GOT3 (cell line): ENCODE results near the gene ZFYVE16.
A peak's percentile ranks its signal among the peaks of the same experiment; 100 is the strongest.
"Not testable (repeated sequence)": the region's sequence is repeated elsewhere in the genome, so short reads cannot be mapped to it uniquely, and the experiment has no call there.

Experiments
- DNase-seq: peaks from one replicate; lab custom pipeline; 2025; ENCODE audit warnings: mixed read lengths; lab: John Stamatoyannopoulos, UW

The ZFYVE16 gene

DNA sequence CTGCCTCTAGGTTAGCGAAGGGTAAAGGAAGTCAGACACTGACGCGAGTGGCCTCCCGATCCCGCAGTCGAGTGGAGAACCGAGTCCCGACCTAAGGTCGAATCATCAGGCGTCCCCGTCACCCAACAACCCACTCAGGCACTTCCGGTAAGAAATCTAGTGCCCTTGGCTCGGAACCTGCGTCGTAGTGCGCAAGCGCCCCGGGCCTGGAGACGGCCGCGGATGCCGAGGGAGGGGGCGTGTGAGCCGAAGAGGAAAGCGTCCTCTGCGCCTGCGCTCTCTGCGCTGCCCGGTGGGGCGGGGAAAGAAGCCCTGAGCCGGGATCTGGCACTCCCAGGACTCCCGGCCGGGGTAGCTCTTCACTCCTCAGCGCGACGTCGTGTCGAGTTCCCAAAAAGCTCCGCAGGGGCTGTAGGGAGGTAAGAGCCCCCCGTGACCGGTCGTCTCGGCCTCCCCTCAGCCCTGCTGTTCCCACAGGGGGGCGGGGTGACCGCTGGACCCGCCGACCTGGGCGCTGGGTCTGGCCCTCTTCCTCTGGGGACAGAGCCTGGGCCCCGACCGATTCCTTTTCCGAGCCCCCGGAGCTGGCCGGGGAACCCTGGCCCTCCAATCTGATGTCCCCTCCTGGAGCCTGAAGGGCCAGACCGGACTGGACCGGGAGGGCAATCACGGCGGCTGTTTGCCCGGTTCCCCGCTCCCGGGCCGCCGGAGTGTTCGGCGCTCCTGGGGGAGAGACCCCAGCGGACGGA, at the start of gene ZFYVE16:
ZFYVE16 (plus strand) TSS at position 330 of the 749 bp plus-strand sequence. CDS start 26,084 bp downstream, outside the sequence.
- peak; percentile 94 for DNase-seq

DNA sequence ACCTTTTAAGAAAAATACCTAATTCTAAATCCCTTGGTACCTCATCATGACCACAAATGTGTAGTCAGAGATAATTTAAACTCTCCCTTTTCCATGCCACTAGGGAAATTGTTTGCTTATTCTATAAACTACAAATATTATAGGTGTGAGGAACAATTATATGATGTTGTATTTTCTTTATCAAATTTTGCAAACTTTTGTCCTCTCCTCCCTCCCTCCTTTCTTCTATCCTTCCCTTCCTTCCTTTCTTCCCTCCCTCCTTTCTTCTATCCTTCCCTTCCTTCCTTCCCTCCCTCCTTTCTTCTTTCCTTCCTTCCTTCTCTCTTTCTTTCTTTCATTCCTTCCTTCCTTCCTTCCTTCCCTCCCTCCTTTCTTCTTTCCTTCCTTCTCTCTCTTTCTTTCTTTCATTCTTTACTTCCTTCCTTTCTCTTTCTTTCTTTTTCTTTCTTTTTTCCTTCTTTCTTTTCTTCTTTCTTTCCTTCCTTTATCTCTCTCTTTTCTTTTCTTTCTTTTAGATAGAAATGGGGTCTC, 46.9 kb upstream of the ZFYVE16 start:
- DNase-seq, result no peak

DNA sequence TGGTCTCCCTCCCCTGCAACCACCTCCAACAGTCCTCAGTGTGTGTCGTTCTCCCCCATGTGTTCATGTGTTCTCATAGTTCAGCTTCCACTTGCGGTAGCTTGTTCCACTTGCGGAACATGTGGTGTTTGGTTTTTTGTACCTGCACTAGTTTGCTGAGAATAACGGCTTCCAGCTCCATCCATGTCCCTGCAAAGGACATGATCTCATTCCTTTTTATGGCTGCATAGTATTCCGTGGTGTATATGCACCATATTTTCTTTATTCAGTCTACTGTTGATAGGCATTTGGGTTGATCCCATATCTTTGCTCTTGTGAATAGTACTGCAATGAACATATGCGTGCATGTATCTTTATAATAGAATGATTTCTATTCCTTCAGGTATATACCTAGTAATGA, 43.0 kb upstream of the ZFYVE16 start:
- DNase-seq, result no peak

DNA sequence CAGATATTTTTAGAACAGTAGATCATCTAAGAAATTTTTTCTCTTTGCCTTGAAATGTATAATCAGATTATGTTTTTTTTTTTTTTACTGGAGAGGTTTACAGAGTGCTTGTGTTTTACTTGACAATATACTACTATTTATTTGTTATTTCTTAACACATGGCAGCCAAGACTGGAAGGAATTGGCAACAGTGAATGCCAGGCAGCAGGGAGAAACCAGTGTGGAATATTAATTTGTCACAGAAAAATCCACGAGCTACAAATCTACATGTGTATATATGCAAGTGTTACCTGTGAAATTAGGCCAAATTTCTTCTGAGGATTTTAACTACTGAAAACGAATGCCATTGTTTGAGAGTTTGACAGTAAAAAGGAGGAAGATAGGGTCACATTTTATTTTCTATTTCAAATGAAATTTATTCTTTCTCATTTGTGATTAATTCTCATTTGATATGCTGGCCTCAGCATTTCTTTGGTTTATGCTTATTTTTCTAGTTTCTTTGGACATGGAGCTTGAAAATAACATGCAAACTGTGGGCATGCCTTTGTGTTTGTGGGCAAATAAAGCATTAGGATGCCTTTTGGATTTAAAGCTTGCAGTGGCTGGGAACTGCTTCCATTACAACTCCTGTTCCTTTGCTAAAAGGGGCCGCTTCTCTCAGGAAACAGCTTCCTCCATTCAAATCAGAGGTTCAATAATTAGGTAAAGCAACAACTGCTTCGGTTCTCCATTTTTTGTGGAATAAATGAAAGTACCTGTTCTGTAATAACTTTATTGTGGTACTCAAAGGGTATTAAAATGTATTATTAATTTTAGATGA, 39.0 kb upstream of the ZFYVE16 start:
- no peak for DNase-seq

DNA sequence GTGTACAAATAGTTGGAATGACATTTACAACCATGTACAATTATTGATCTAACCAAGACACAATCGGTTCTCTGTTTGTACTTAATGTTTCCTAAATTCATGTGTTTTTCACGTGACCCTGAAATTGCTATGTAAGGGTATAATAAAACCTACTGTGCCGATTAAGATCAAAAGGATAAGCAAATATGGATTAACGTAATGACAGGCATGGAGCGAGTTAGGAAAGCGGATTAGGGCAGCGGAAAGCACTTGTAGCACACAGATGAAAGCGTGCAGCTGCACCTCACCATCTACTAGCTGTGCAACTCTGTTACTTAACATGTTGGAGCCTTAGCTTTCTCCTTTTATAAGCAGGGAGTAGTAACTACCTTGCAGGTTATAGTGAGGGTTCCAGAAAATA, 38.3 kb upstream of the ZFYVE16 start:
- DNase-seq, result no peak

DNA sequence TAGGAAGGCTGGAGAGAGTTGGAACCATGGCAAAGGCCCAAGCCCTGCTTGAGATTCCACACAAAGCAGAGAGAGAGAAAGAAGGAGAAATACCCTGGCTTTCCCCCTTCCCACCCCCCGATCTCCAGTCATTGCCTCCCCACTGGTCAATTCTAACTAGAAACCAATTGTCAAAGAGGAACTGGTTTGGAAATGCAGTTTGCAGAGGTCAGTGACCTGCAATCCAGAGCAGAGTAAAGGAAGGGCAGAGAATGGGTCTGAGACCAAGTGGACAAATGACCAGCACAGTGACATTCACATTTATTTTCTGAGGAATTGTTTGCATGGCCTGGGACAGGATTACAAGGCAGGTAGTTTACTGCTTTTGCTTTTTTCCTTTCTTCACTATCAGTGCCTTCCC, 37.5 kb upstream of the ZFYVE16 start:
- DNase-seq, result no peak

DNA sequence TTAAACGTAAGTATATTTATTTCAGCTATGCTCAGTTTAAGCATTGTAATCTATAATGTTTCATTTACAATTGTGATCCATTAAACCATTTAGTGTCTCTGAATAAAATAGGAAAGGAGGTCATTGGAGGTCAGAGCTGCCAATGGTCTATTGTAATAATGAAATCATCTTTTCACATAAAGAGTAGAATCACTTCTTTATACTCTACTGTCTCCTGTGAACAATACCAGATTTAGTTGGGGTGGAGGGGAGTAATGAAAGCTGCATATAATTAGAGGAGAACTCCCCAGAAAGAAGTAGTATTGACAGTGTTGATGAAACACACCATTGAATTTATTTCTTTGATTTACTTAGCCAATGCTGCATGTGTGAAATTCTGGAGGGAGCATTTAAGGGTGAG, 35.1 kb upstream of the ZFYVE16 start:
- no peak for DNase-seq

DNA sequence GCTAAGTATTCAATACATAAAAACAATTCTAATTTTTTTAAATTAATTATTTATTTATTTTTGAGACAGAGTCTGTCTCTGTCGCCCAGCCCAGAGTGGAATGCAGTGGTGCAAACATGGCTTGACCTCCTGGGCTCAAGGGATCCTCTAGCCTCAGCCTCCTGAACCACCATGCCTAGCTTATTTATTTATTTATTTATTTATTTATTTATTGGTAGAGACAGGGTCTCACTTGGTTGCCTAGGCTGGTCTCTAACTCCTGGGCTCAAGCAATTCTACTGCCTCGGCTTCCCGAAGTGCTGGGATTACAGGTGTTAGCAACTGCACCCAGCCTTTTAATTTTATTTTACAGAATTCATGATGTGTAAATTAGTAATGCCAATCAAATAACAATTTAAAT, 33.7 kb upstream of the ZFYVE16 start:
- no peak for DNase-seq

DNA sequence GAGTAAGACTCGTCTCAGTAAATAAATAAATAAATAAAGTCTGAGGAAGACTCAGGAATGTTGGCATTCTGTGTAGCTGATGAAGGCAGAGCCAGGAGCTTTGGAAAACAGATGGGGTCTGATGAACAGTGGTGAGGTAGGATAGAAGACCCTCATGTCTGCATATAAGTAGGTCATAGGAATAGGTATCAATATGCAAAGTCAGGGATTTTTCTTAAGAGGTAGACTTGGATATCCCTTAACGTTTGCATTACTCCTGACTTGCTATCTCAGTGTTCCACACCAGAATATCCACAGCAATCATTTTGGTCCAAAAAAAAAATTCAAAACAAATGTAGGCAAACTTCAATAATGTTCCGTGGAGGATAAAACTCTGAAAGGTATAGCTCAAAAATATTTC, 31.3 kb upstream of the ZFYVE16 start:
- DNase-seq, result no peak

DNA sequence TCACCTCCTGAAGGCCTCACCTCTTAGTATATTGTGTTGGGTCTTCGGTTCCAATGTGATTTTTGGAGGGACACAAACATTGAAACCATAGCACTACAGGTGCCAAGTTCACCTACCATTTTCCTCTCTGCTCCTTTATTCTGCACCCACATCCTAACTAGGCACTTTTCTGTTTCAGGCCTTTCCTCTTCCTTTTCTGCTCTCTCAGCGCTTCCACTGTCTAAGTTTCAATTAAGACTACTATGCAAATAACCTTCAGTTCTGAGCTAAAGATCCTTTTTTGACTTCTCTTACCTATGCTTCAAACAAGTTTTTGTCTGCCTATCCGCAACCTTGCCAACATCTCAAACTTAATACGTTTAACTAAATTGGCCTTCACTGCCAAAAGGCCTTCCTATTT, 25.4 kb upstream of the ZFYVE16 start:
- DNase-seq, result no peak

DNA sequence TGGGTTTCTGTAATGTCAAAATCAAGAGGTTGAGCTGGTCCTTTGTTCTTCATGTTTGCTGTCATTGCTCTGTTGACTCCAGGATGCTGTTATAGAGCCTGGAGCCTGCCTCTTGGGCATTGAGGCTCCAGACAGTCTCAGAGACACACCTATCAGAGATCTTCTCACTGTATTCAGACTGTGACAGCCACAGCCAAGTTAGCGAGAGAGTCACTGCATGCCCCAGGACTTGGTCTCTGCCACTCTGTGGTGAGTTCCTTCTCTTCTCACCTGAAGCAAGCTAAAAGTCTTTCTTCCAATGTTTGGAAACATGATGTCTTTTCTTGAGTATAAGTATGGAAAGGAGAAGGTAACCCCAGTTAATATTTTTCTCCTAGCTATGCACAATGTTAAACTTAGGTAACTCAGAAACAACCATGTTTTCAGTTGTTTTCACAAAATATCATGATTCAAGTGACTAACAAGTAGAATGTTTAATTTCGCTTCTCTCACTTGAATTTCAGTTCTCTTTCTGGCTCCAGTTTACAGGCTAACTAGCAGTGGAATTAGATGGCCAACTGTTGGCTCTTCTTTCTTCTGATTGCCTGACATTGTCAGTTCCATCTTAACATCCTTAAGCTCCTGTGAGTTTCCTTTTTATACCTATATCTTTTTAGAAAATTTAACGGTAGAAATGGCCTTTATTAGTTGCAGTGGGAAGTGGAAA, 20.6 kb upstream of the ZFYVE16 start:
- no peak for DNase-seq

DNA sequence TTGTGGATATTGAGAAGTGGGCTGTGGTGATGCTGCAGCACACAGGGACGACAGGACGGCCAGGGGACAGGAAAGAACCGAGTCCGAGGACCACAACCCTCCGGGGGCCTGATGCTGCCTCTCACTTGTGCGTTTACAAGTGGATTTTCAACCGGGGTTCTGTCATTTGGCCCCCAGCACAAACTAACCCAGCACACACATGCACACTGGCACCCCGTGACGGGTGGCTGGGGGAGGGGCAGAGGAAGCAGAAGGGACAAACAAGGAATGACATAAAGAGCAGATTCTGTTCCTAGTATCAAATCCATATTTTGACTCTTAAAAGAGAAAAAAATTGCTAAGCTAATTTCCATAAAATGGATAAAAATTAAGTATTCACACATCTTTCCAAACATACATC, 18.3 kb upstream of the ZFYVE16 start:
- no peak for DNase-seq

DNA sequence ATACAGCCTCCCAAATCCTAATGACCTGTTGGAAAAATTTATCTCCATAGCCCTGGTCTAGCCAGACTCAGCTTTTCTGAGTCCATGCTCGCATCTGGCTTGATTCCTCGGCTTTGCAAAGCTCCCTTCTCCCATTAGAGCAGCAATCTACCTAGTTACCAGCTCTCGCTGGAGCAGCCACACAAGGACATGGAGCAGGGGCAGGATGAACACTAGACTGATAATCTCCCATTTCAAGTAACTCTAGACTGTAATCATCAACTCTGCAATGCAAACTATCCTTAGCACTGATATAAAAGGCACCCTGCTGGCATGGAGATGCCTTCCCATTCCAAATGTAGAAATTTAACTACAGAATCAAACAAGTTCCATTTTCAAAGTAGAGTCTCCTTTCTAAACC, 17.5 kb upstream of the ZFYVE16 start:
- DNase-seq, result not testable (repeated sequence)

DNA sequence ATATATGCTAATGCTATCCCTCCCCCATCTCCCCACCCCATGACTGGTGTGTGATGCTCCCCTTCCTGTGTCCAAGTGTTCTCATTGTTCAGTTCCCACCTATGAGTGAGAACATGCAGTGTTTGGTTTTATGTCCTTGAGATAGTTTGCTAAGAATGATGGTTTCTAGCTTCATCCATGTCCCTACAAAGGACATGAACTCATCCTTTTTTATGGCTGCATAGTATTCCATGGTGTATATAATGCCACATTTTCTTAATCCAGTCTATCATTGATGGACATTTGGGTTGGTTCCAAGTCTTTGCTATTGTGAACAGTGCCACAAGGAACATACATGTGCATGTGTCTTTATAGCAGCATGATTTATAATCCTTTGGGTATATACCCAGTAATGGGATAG, 16.6 kb upstream of the ZFYVE16 start:
- not testable (repeated sequence) for DNase-seq

DNA sequence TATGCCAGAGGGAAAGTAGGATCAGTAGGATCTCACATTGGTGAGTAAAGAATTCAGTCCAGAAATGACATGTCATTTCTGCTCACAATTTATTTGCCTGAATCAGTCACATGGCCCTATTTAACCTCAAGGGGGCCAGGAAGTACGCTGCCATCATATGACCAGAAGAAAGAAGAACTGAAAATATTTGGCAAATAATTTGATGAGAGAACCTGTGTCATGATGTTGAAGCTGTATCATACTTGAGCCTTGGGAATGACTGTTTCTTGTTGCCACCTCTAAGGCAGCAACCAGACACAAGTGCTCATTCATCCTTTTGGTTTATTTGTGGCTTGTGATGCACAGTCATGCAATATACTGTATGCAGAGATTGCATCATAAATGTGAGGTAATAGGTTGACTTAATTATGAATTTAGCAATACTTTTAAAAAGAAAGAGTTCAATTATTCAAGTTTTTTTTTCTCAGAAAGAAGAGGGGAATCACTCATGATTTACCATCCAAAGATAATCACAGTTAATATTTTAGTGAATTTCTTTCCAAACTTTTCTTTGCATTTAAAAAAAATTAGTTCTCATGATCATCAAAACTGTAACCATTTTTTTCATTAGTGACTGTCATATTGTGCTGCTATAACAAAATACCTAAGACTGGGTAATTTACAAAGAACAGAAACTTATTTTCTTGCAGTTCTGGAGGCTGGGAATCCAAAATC, 8.2 kb upstream of the ZFYVE16 start:
- no peak for DNase-seq

DNA sequence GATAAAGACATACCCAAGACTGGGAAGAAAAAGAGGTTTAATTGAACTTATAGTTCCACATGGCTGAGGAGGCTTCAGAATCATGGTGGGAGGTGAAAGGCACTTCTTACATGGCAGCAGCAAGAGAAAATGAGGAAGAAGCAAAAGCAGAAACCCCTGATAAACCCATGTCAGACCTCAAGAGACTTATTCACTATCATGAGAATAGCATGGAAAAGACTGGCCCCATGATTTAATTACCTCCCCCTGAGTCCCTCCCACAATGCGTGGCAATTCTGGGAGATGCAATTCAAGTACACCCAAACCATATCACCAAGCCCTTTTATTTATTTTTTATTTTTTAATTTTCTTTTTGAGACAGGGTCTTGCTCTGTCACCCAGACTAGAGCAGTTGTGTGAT, 7.5 kb upstream of the ZFYVE16 start:
- DNase-seq, result not testable (repeated sequence)

DNA sequence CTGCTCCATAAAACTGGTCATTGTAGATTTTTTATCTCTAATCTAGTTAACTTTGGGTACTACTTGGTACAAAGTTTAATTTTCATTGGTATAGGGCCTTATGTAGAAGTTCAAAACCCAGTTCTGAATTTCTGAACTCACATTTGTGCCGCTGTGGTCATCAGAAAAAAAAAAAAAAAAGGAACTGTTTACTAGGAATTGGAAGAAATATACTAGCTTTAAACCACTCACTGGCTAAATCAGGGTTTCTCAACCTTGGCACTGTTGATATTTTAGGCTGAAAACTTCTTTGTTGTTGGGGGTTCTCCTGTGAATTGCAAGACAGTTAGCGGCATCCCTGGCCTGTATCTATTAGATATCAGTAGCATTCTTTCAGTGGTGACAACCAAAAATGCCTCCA, 4.1 kb upstream of the ZFYVE16 start:
- DNase-seq, result no peak

DNA sequence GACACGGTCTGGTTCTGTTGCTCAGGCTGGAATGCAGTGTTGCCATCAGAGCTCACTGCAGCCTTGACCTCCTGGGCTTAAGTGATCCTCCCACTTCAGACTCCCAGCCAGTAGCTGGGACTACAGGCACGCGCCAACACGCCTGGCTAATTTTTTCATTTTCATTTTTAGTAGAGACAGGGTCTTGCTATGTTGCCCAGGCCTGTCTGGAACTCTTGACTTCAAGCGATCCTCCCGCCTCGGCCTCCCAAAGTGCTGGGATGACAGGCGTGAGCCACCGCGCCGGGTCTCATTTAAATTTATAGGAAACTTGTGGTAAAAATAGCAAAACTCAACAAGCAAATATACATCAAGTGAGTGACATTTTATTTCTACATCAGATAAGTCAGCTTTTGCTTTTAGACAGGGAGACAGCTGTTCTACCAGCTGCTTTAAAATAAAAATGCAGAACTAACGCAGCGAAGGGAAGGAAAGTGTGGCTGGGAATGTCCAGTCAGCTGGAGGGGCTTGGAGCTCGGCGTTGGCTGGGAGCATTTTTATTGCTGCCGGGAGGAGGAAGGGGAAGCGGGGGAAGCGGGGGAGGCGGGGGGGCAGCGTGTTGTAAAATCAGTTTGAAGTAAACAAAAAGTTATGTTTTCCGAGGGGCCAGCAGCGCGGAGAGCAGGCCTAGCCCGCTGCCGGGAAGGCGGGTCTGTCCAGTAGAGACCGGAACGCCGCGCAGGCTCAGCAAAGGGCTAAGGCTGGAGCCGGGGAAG, 707 bp upstream of the ZFYVE16 start:
- no peak for DNase-seq

DNA sequence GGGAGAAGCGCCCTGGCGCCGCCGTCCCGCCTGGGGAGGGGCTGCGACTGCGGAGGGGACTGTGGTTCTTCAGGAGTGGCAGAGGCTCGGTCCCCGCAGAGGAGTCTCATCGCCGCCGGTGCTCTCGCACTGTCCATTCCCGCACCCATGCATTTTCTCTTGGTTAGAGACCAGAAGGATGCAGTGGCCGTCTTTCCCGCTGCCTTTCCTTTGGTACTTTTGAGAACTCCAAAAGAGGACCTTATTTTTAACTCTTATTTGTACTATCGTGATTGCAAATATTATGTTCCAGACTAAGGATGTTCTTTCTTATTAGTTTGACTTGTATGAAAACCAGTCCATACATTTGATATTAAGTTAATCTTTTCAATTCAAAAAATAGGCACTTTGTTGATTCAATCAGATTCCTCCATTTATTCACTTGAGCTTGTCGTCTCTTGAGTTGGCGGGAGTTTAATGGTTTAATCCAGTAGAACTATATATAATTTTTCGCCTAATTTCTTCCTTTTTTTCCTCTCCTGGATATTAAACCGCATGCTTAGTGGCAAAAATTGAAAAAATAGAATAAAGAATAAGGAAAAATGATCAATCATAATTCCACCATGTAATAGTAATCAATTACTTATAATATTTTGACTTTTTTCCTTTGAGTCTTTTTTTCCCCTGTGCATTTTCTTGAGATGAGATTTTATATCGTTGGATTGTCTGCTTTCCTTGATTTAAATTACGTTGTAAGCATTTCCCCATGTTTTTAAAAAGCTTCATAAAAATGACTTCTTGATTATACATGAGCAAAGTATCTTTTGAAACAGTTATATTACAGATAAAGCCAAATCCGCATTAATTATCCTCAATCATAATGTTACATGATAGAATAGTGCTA, 861 bp downstream of the ZFYVE16 start:
- DNase-seq, result no peak

DNA sequence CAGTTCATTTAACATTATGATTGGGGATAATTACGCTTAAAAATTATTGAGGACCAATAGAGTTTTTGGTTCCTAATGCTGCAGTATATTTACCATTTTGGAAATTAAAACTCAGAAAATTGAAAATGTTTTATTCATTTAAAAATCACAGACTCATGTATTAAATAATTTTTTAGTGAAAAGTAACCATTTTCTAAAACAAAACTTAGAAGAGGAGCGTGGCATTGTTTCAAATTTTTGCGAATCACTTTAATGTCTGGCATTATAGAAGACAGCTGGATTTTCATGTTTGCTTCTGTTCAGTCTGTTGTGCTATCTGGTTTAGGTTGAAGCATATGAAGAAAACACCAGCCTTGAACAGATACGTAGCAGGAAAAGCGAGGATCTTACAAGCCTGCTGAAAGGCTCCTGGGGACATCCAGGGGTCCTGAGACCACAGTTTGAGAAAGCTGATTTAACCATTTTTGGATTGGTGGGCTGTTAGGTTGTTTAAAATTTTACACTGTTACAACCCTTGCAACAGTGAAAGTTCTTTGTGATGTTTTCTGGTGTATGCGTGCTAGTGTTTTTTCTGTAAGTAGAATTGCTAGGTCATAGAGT, 1.6 kb downstream of the ZFYVE16 start:
- no peak for DNase-seq
